ENCODE results near the gene LRRTM1.

Gene LRRTM1

DNA sequence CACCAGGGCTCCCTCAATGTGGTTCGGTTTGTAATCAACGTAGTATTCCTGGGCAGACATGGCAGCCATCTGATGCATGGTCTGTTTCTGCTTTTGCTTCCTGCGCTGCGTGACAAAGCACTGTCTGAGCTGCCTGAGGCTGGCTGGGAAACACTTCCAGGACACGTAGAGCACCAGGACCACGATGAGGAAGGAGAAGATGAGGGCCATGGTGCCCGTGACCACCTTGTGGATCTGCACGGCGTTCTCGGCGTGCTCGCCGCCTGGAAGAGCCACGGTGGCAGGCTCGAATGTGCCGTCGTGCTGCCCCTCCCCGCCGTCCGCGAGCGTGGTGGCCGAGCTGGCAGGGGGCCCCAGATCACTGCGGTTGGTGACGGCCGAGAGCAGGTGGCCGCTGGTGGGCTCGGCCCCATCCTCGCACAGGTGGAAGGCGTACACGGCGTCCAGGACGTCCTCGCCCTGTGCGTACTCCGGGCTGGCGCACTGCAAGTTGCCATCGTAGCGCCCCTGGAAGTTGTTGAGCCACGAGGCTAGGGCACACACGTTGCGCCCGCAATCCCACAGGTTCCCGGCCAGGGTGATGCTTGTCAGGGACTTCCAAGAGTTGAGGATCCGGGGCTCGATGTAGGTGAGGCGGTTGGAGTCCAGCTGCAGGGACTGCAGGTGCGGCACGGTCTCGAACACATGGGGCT is 2.1 kb downstream of the LRRTM1 start:
- DNase-seq: no peak

- DNase-seq: no peak
Observed at GRCh38 chr2:80302001-80302313, 2.6 kb downstream of the LRRTM1 start.

GRCh38 chr2:80300954-80301353 is 3.6 kb downstream of the LRRTM1 start:
- no peak for DNase-seq

- DNase-seq: no peak
Observed at GRCh38 chr2:80300346-80300745, 4.2 kb downstream of the LRRTM1 start.

DNA sequence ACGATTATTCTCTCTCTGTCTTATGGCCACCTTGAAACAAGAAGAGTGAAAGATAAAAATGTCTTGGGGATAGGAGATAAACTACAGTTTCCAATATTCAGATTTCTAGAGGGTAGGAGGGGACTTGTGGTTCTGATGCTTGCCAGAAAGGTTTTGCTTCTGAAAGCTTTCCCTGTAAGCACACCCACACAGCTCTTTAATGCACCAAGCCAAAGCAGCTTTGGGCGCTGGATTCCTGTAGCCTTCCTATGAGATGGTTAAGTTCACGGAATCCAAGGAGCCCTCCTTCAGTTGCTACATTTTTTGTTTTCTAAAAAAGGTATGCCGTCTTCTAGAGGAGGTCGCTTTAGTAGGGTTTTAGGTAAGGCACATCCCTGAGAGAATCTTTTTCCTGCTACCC is 4.9 kb downstream of the LRRTM1 start:
- DNase-seq: no peak

DNA sequence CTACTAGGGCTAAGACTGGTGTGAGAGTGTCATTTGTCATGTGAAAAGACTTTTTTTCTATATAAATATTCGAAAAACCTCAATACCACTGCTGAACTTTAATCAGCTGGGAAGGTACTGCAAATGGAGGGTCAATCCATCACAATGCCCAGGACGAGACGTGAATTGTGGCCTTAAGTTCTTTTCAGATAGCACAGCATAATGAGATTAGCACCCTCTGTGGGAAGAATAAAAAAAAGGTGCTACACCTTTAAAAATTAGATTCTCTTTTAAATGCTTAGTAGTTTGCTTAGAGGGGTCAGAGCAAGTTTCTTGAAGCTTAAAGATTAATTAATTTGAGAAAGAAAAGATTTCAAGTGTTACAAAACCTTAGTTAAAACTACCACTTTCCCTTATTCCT is 5.6 kb downstream of the LRRTM1 start:
- DNase-seq: no peak

GRCh38 chr2:80293039-80293438 is 11.5 kb downstream of the LRRTM1 start:
- no peak for DNase-seq

DNA sequence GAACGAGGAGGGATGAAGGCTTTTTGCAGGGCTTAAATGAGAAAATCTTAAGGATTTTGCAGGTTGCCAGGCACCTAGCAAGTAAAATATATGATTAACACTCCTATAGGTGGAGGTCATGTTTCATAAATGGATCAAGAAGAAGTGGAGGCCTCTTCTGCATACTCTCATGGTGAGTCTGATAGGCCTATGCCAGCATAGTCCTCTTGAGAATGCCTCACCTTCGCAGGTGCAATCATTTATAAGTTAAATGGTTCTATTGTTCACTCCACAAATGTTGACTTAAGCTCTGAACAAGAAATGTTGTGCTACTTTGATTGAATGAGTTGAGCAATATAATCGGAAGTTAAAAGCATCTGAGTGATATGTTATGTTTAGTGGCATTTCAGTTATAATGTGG is 12.1 kb downstream of the LRRTM1 start:
- DNase-seq: peak in 2 of 3 experiments; percentile 1 to 63

GRCh38 chr2:80291656-80292055 is 12.9 kb downstream of the LRRTM1 start:
- no peak for DNase-seq

DNA sequence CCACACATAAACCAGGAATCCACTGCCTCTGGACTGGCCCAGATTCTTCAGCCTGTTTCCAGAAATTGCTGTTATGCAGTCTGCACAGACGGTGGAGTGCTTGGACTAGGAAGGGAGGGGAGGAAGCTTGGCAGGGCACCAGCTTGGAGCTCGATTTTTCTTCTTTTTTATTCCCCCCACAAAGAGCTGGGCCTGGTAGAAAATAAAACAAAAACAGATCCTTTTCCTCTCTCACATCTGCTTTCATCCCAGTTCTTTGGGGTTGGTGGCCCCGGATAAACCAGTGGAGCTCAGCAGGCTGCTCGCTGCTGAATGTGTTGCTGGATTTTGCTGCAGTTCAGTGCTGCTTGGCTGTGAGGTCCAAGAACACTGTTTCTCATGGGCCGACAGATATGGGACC is 16.0 kb downstream of the LRRTM1 start:
- DNase-seq: peak in 1 of 3 experiments; percentile 2

DNA sequence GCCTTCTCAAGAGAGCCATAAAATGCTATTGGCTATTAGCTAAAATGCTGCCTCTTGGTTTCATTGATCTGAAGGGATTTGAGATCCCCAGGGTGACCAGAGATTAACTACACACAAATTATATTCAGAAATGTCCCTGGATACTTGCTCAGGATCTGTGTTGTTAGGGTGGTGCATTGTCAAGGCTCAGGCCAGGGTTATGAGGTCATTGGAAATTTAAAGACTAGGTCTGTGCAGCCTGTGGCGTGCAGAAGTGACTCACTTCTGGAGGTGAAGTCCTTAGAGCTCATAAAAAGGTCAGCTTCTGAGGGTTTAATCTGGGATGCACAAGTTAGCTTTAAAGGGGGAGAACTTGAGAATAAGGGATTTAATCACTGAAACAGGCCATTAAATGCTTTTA is 23.5 kb downstream of the LRRTM1 start:
- DNase-seq: no peak

DNA sequence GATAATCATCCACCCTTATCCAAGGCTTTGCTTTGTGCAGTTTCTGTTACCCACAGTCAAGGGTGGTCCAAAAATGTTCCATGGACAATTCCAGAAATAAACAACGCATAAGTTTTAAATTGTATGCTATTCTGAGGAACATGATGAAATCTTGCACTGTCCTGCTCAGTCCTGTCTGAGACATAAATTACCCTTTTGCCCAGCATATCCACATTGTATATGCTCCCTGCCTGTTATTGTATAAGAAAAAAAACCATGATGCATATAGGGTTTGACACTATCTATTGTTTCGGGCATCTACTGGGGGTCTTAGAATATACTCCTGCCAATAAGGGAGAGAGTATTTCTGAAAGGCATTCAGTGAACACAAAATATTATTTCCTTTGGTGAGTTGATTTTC is 24.0 kb downstream of the LRRTM1 start:
- DNase-seq: no peak

DNA sequence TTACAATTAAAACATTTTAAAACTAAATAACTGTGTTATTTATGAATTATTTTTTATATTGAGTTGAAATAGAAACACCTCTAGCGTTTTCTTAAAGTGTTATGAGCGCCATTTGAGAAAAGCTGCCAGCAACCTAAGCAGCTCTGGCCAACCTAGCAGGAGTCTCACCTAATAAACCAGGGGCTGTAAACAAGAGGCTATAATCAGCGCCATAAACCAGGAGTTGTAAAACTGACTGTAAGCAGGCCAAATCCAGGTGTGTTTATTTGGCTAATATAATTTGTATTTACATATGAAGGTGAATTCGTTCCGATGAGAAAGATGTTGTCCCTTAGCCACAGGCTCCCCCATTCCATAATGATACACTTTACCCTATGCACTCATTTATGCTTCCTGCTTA is 34.7 kb downstream of the LRRTM1 start:
- no peak for DNase-seq

DNA sequence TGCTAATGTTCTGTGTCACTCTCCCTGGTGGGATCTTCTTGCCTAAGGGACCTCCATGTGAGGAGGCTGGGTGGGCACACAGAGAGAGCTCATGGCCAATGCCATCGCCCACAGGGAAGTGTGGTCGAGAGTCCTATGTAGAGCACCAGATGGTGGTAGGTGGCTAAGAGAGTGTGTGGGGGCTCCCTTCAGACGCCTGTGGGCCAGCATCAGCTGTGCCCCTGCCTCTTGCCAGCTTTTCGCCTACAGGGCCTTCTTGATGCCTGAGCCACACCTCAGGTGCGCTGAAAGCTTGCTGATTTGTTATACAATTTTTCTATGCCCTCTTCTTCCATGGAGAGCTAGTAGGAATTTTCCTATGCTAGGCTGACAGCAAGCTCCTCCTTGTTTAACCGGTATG is 38.3 kb downstream of the LRRTM1 start:
- DNase-seq: no peak

- DNase-seq: peak in 1 of 3 experiments; percentile 29
Observed at GRCh38 chr2:80259292-80259691, 45.3 kb downstream of the LRRTM1 start.

DNA sequence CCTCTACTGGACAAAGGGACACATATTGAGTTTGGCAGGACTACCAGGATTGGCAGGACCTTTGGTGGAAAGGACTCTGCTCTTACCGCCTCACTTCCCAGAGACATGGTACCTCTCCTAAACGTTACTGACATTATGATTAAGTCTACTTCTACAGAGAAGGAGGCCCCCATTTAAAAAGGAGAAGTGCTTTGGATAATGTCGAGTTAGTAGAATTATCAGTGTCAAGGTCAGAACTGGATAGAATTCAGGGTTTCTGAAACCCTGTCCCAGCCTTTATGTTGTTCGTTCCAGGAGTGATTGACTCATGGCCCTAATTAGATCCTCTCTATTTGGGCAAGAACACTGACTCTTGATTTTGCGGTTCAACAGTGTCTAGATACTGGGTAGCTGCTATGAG is 45.8 kb downstream of the LRRTM1 start:
- DNase-seq: no peak

- no peak for DNase-seq
Observed at GRCh38 chr2:80258341-80258740, 46.2 kb downstream of the LRRTM1 start.

DNA sequence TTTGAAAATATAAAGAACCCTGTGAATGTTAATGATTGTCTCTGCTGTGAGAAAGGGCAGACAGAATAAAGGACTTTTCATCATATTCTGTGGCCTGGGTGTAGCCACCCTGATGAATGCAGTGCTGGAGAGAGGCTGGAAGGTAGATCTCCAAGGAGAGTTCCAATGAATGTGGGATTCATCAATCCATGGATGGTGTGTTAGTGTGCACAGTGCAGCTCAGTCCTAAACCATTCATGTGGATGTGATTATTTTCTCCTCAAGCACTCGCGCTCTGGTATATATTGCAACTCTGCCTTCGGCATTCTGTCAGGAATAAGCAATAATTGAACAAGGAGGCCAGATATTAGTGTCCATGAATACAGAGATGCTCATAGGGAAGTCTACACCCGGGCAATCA is 47.1 kb downstream of the LRRTM1 start:
- no peak for DNase-seq

DNA sequence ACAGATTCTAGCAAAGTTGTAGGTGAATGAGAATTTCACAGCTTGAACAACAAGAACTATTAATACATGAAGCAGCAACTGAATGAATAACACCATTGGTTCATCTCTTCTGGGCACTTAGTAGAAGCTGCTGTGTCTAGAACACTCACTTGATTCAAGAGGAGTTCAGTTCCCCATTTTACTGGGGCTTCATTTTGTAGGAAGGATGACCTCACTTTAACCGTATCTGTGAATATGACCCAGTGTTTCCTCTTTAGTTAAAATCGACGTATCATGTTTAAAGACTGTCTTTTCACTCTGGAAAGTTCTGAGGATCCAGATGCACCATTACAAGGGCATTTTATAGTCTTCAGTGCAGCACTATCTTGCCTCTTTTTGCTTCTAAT is 47.8 kb downstream of the LRRTM1 start:
- no peak for DNase-seq

DNA sequence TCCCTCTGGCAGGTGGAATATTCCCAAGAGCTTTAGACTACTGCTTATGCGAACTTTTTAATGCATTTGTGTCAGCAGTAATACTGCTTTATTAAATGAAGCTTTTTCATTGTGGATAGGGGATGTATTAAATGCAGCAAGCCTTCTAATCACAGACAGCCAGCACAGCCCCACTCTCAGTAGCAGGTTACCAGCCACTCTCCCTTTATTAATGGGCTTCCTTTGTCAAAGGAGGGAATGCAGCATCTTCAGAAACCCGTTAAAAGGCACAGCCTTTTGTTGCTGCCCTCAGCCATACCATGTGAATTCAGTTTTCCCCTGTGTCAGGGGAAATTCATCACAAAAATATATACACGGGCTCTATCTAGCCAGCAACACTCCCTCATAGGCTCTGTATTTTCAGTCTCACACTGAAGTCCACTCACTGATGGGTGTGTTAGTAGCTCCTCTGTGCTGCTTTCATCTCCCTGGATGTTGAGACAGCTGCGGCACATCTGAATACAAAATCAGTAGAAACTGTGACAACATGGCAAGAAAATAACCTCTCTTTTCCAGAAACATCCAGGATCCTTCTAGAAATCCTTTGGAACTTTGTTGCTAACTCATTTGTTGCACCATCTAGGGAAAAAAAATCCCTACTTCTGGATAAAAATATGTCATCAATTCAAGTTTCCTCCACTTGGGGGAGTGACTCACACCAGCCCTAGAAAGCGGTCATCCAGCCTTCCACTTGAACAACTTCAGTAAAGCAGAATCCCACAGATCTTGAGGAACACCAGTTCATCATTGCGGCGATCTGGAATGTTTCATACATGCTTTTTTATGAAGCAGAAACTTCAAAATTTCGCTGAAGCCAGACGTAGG is 48.4 kb downstream of the LRRTM1 start:
- peak in 2 of 3 experiments; percentile 7 to 29 for DNase-seq

- no peak for DNase-seq
Observed at GRCh38 chr2:80252294-80252986, 52.1 kb downstream of the LRRTM1 start.
